PC-3 (cell line): ENCODE results near the gene PRSS50.

Experiments used
- EZH2 ChIP-seq: fragments of 300-600 bp; sonication (generic); IDR thresholded peaks from one replicate; pipeline ENCODE4 v1.6.1; 2017; ENCODE audit warnings: antibody characterized with exemption, mild to moderate bottlenecking, low read length; ENCODE audit not compliant: unreplicated experiment
- TF ChIP-seq, protein P1 (sequence below): fragments of 300-600 bp; sonication (generic); conservative IDR thresholded peaks from 2 replicates; pipeline ENCODE4 v1.5.1; 2017; ENCODE audit warnings: antibody characterized with exemption, low read depth, mild to moderate bottlenecking, low read length

DNA sequence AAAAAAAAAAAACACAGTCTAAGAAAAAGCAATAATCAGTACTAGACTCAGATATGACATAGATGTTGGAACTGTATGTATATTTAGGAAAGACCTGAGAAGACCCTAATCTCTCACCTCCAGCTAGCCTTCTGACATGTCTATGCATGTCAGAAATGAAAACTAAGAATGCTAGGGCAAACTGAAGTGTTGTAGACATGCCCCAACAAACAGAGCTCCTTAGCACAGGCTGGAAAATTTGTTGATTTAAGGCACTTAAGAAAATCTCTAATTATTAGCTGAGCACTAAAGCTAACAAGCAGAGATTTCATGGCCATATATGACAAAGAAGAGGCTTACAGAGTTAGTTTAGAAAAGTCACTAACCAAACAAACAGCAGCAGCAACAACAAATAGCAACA lies 45.5 kb upstream of the PRSS50 start:
- no peak for TF ChIP-seq EZH2
- TF ChIP-seq, protein P1, sequence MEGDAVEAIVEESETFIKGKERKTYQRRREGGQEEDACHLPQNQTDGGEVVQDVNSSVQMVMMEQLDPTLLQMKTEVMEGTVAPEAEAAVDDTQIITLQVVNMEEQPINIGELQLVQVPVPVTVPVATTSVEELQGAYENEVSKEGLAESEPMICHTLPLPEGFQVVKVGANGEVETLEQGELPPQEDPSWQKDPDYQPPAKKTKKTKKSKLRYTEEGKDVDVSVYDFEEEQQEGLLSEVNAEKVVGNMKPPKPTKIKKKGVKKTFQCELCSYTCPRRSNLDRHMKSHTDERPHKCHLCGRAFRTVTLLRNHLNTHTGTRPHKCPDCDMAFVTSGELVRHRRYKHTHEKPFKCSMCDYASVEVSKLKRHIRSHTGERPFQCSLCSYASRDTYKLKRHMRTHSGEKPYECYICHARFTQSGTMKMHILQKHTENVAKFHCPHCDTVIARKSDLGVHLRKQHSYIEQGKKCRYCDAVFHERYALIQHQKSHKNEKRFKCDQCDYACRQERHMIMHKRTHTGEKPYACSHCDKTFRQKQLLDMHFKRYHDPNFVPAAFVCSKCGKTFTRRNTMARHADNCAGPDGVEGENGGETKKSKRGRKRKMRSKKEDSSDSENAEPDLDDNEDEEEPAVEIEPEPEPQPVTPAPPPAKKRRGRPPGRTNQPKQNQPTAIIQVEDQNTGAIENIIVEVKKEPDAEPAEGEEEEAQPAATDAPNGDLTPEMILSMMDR: no peak
